DOHH2 (cell line): ENCODE measurements around the gene C9orf50.

Experiments used
- CTCF ChIP-seq: fragments of 200-600 bp; sonication (generic); IDR thresholded peaks from one replicate; pipeline ENCODE4 v1.5.1; 2014; ENCODE audit warnings: antibody characterized with exemption, mild to moderate bottlenecking, low read depth, low read length; ENCODE audit not compliant: poor library complexity, severe bottlenecking
- EZH2phosphoT487 ChIP-seq: fragments of 200-600 bp; sonication (generic); IDR thresholded peaks from 2 replicates; pipeline ENCODE4 v1.6.1; 2017; ENCODE audit warnings: borderline replicate concordance, mild to moderate bottlenecking, antibody characterized with exemption, low read length, moderate library complexity, mixed read lengths

- no peak for TF ChIP-seq CTCF
- no peak for TF ChIP-seq EZH2phosphoT487
Observed at GRCh38 chr9:129575818-129576217, 45.1 kb downstream of the C9orf50 start.
